HEK293 (cell line): ENCODE data around the gene SLC35G3.

Source experiments
- CTCF ChIA-PET: fragments of 350-600 bp; formaldehyde crosslinking; extraction: SDS; loops from one replicate; lab custom pipeline; 2021; ENCODE audit warnings: antibody characterized with exemption; lab: Yijun Ruan, JAX
- POLR2A ChIA-PET: fragments of 300-600 bp; formaldehyde crosslinking; extraction: SDS; loops from one replicate; lab custom pipeline; 2020; ENCODE audit warnings: antibody characterized with exemption, inconsistent platforms; lab: Yijun Ruan, JAX
- H3K27ac ChIP-seq: fragments of 200-500 bp; sonication (Bioruptor generic); 2 replicates; pipeline ENCODE4 v1.5.1; 2014; ENCODE audit warnings: low read depth, low read length, control low read depth, inconsistent platforms; ENCODE audit errors: extremely low read depth
- H3K36me3 ChIP-seq, 2 experiments: fragments of 200-500 bp in 1 of 2; sonication (Bioruptor generic) in 1 of 2; 1 replicate in 1 of 2; 2 replicates in 1 of 2; pipeline ENCODE4 v1.5.1; 2014 to 2017; ENCODE audit warnings: inconsistent platforms in 2 of 2, low read length in 2 of 2; ENCODE audit not compliant: control insufficient read depth in 2 of 2, insufficient read depth in 1 of 2
- H3K4me1 ChIP-seq: fragments of 200-500 bp; sonication (Bioruptor generic); 2 replicates; pipeline ENCODE4 v1.5.1; 2014; ENCODE audit warnings: mild to moderate bottlenecking, low read length, inconsistent platforms; ENCODE audit not compliant: control insufficient read depth, insufficient read depth
- H3K4me3 ChIP-seq: 2 replicates; pipeline ENCODE4 v1.5.1; 2011; ENCODE audit warnings: low read depth, mild to moderate bottlenecking, control low read depth, low read length, moderate library complexity
- H3K9me3 ChIP-seq: fragments of 200-500 bp; sonication (Bioruptor generic); 2 replicates; pipeline ENCODE4 v1.5.1; 2014; ENCODE audit warnings: low read depth, low read length, inconsistent platforms; ENCODE audit not compliant: control insufficient read depth, insufficient read depth
- GFI1B ChIP-seq: fragments of 450-650 bp; formaldehyde crosslinking; IDR thresholded peaks from 2 replicates; pipeline ENCODE4 v1.5.1; 2016; ENCODE audit warnings: missing biosample characterization, missing genetic modification characterization
- GLIS1 ChIP-seq: fragments of 450-650 bp; formaldehyde crosslinking; IDR thresholded peaks from 2 replicates; pipeline ENCODE4 v1.5.1; 2016; ENCODE audit warnings: missing biosample characterization, missing genetic modification characterization
- HOXD13 ChIP-seq: sonication (generic); formaldehyde crosslinking; IDR thresholded peaks from 2 replicates; pipeline ENCODE4 v1.8.0; 2022; ENCODE audit warnings: missing genetic modification reagents, borderline replicate concordance
- ZNF121 ChIP-seq: fragments of 450-650 bp; formaldehyde crosslinking; IDR thresholded peaks from 2 replicates; pipeline ENCODE4 v1.5.1; 2016; ENCODE audit warnings: missing biosample characterization, missing genetic modification characterization
- ZNF155 ChIP-seq: fragments of 450-650 bp; formaldehyde crosslinking; IDR thresholded peaks from 2 replicates; pipeline ENCODE4 v1.5.1; 2016; ENCODE audit warnings: missing biosample characterization, missing genetic modification characterization
- ZNF157 ChIP-seq: fragments of 450-650 bp; formaldehyde crosslinking; IDR thresholded peaks from 2 replicates; pipeline ENCODE4 v1.5.1; 2016; ENCODE audit warnings: missing biosample characterization, missing genetic modification characterization
- ZNF350 ChIP-seq: fragments of 450-650 bp; formaldehyde crosslinking; IDR thresholded peaks from 2 replicates; pipeline ENCODE4 v1.5.0; 2017; ENCODE audit warnings: missing biosample characterization, mild to moderate bottlenecking, missing genetic modification characterization
- ZNF501 ChIP-seq: fragments of 450-650 bp; formaldehyde crosslinking; IDR thresholded peaks from 2 replicates; pipeline ENCODE4 v1.5.1; 2016; ENCODE audit warnings: missing biosample characterization, missing genetic modification characterization
- ZNF510 ChIP-seq: fragments of 450-650 bp; formaldehyde crosslinking; IDR thresholded peaks from 2 replicates; pipeline ENCODE4 v1.5.1; 2018; ENCODE audit warnings: mild to moderate bottlenecking, missing genetic modification characterization, missing biosample characterization; ENCODE audit not compliant: insufficient replicate concordance
- ZNF544 ChIP-seq: fragments of 450-650 bp; formaldehyde crosslinking; IDR thresholded peaks from 2 replicates; pipeline ENCODE4 v1.5.0; 2017; ENCODE audit warnings: missing biosample characterization, missing genetic modification characterization
- ZNF558 ChIP-seq: fragments of 450-650 bp; formaldehyde crosslinking; IDR thresholded peaks from 2 replicates; pipeline ENCODE4 v1.5.1; 2016; ENCODE audit warnings: missing biosample characterization, missing genetic modification characterization
- ZNF560 ChIP-seq: fragments of 450-650 bp; formaldehyde crosslinking; IDR thresholded peaks from 2 replicates; pipeline ENCODE4 v1.5.1; 2017; ENCODE audit warnings: missing biosample characterization, missing genetic modification characterization, borderline replicate concordance
- ZNF707 ChIP-seq: fragments of 450-650 bp; formaldehyde crosslinking; IDR thresholded peaks from 2 replicates; pipeline ENCODE4 v1.5.1; 2016; ENCODE audit warnings: missing biosample characterization, missing genetic modification characterization
- ZSCAN30 ChIP-seq: fragments of 450-650 bp; IDR thresholded peaks from 2 replicates; pipeline ENCODE4 v1.5.1; 2018; ENCODE audit warnings: missing biosample characterization, mild to moderate bottlenecking, missing genetic modification characterization, moderate library complexity
- TF ChIP-seq, protein P1 (sequence below): fragments of 450-650 bp; formaldehyde crosslinking; optimal IDR thresholded peaks from 2 replicates; pipeline ENCODE3; 2016; ENCODE audit warnings: missing biosample characterization, mild to moderate bottlenecking, missing genetic modification characterization
- TF ChIP-seq, protein P2 (sequence below): fragments of 450-650 bp; formaldehyde crosslinking; IDR thresholded peaks from 2 replicates; pipeline ENCODE4 v1.5.1; 2016; ENCODE audit warnings: missing biosample characterization, missing genetic modification characterization
- TF ChIP-seq, protein P3 (sequence below): fragments of 450-650 bp; formaldehyde crosslinking; IDR thresholded peaks from 2 replicates; pipeline ENCODE4 v1.5.1; 2017; ENCODE audit warnings: missing biosample characterization, missing genetic modification characterization
- TF ChIP-seq, protein P4 (sequence below): fragments of 450-650 bp; formaldehyde crosslinking; IDR thresholded peaks from 2 replicates; pipeline ENCODE4 v1.5.1; 2016; ENCODE audit warnings: missing biosample characterization, missing genetic modification characterization
- TF ChIP-seq, protein P5 (sequence below): fragments of 450-650 bp; formaldehyde crosslinking; IDR thresholded peaks from 2 replicates; pipeline ENCODE4 v1.5.1; 2017; ENCODE audit warnings: missing biosample characterization, mild to moderate bottlenecking, missing genetic modification characterization, moderate library complexity
- TF ChIP-seq, protein P6 (sequence below): fragments of 450-650 bp; formaldehyde crosslinking; IDR thresholded peaks from 2 replicates; pipeline ENCODE4 v1.5.1; 2016; ENCODE audit warnings: missing biosample characterization, missing genetic modification characterization, borderline replicate concordance

The SLC35G3 gene

DNA sequence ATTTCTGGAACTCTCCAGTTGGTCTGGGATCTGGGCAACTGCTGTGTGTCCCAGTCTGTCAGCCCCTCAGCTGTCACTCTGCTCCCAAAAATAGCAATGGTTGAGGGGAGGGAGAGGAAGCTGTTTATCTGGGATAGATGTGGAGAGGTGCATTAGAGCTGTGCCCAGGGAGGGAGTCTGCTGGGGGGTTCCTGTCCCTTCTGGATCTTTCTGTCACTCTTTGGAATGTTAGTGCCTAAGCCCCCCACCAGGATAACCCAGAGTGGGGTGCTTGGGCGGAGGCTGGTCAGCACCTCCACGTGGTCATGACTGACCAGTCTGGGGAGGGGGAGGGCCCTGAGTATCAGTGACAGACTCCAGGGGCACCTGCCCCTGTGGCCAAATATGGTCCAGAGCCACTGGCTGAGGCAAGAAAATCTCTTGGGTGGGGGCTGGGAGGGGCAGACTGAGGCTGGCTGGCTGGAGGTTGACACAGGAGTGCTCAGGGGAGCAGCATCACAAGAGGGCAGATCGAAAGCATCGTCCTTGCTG, 46.8 kb downstream of the SLC35G3 start, which contains the start of gene UNC45B:
UNC45B (plus strand) TSS at position 443 of the 531 bp plus-strand sequence. CDS start 447 bp downstream, outside the sequence.
- ChIA-PET POLR2A (no interaction called here), CTCF (no interaction called here)
- TF ChIP-seq HOXD13 (CRISPR knock-in tag) (no peak), ZNF707 (tag by site-specific recombination) (no peak), ZNF544 (tag by site-specific recombination) (no peak)
- TF ChIP-seq, protein P1, sequence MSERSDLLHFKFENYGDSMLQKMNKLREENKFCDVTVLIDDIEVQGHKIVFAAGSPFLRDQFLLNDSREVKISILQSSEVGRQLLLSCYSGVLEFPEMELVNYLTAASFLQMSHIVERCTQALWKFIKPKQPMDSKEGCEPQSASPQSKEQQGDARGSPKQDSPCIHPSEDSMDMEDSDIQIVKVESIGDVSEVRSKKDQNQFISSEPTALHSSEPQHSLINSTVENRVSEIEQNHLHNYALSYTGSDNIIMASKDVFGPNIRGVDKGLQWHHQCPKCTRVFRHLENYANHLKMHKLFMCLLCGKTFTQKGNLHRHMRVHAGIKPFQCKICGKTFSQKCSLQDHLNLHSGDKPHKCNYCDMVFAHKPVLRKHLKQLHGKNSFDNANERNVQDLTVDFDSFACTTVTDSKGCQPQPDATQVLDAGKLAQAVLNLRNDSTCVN (tag by site-specific recombination) = no peak
- H3K36me3 ChIP-seq = no peaks in the 10 kb centered on the region
- no peak within 1 kb of the TSS for H3K4me3 ChIP-seq
- no peaks in the 10 kb centered on the region for H3K9me3 ChIP-seq
- no peak within 1 kb of the TSS for H3K27ac ChIP-seq
- no peaks in the 10 kb centered on the region for H3K4me1 ChIP-seq

DNA sequence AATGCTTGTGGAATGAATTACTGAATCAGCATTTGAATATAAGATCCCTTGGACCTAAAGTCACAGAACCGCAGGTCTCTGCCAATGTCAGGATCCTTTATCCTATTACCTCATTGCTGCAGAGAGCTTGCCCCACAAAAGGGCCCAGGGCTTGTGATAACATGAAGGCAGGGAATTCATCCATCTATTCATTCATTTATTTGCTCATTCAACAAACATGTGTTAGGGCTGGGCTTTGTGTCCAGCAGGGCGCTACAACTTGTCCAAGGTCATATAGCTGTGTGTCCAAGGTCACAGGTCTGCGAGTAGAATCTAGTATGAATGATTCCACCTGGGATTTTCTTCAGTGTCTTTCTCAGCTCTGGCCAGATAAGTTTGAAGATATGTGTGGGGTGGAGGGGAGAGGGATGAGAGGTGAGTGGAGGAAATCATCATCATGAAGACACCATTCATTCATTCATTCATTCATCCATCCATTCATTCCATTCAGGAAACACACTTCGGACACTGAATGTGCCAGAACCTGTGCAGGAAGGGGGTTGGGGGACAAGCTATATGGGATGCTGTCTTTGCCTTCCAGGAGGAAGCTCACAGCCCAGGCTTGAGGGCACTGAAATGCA, 47.9 kb downstream of the SLC35G3 start:
- Histone ChIP-seq H3K4me3 (no peak overlapping the region), H3K36me3 (no peaks in the 10 kb centered on the region), H3K9me3 (no peaks in the 10 kb centered on the region), H3K4me1 (no peaks in the 10 kb centered on the region), H3K27ac (no peak overlapping the region)
- POLR2A ChIA-PET = no interaction called here
- TF ChIP-seq ZNF560 (tag by site-specific recombination) (no peak), HOXD13 (CRISPR knock-in tag) (no peak), GLIS1 (tag by site-specific recombination) (no peak), ZNF155 (tag by site-specific recombination) (no peak), ZNF510 (tag by site-specific recombination) (no peak), ZSCAN30 (no peak), ZNF558 (tag by site-specific recombination) (no peak), ZNF350 (no peak), ZNF157 (tag by site-specific recombination) (no peak), GFI1B (tag by site-specific recombination) (no peak), ZNF121 (tag by site-specific recombination) (no peak), ZNF501 (tag by site-specific recombination) (no peak)
- TF ChIP-seq, protein P2, sequence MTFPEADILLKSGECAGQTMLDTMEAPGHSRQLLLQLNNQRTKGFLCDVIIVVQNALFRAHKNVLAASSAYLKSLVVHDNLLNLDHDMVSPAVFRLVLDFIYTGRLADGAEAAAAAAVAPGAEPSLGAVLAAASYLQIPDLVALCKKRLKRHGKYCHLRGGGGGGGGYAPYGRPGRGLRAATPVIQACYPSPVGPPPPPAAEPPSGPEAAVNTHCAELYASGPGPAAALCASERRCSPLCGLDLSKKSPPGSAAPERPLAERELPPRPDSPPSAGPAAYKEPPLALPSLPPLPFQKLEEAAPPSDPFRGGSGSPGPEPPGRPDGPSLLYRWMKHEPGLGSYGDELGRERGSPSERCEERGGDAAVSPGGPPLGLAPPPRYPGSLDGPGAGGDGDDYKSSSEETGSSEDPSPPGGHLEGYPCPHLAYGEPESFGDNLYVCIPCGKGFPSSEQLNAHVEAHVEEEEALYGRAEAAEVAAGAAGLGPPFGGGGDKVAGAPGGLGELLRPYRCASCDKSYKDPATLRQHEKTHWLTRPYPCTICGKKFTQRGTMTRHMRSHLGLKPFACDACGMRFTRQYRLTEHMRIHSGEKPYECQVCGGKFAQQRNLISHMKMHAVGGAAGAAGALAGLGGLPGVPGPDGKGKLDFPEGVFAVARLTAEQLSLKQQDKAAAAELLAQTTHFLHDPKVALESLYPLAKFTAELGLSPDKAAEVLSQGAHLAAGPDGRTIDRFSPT (tag by site-specific recombination) = no peak
- TF ChIP-seq, protein P3, sequence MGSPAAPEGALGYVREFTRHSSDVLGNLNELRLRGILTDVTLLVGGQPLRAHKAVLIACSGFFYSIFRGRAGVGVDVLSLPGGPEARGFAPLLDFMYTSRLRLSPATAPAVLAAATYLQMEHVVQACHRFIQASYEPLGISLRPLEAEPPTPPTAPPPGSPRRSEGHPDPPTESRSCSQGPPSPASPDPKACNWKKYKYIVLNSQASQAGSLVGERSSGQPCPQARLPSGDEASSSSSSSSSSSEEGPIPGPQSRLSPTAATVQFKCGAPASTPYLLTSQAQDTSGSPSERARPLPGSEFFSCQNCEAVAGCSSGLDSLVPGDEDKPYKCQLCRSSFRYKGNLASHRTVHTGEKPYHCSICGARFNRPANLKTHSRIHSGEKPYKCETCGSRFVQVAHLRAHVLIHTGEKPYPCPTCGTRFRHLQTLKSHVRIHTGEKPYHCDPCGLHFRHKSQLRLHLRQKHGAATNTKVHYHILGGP (tag by site-specific recombination) = no peak
- TF ChIP-seq, protein P4, sequence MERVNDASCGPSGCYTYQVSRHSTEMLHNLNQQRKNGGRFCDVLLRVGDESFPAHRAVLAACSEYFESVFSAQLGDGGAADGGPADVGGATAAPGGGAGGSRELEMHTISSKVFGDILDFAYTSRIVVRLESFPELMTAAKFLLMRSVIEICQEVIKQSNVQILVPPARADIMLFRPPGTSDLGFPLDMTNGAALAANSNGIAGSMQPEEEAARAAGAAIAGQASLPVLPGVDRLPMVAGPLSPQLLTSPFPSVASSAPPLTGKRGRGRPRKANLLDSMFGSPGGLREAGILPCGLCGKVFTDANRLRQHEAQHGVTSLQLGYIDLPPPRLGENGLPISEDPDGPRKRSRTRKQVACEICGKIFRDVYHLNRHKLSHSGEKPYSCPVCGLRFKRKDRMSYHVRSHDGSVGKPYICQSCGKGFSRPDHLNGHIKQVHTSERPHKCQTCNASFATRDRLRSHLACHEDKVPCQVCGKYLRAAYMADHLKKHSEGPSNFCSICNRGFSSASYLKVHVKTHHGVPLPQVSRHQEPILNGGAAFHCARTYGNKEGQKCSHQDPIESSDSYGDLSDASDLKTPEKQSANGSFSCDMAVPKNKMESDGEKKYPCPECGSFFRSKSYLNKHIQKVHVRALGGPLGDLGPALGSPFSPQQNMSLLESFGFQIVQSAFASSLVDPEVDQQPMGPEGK (tag by site-specific recombination) = no peak
- TF ChIP-seq, protein P5, sequence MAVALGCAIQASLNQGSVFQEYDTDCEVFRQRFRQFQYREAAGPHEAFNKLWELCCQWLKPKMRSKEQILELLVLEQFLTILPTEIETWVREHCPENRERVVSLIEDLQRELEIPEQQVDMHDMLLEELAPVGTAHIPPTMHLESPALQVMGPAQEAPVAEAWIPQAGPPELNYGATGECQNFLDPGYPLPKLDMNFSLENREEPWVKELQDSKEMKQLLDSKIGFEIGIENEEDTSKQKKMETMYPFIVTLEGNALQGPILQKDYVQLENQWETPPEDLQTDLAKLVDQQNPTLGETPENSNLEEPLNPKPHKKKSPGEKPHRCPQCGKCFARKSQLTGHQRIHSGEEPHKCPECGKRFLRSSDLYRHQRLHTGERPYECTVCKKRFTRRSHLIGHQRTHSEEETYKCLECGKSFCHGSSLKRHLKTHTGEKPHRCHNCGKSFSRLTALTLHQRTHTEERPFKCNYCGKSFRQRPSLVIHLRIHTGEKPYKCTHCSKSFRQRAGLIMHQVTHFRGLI (tag by site-specific recombination) = no peak
- TF ChIP-seq, protein P6, sequence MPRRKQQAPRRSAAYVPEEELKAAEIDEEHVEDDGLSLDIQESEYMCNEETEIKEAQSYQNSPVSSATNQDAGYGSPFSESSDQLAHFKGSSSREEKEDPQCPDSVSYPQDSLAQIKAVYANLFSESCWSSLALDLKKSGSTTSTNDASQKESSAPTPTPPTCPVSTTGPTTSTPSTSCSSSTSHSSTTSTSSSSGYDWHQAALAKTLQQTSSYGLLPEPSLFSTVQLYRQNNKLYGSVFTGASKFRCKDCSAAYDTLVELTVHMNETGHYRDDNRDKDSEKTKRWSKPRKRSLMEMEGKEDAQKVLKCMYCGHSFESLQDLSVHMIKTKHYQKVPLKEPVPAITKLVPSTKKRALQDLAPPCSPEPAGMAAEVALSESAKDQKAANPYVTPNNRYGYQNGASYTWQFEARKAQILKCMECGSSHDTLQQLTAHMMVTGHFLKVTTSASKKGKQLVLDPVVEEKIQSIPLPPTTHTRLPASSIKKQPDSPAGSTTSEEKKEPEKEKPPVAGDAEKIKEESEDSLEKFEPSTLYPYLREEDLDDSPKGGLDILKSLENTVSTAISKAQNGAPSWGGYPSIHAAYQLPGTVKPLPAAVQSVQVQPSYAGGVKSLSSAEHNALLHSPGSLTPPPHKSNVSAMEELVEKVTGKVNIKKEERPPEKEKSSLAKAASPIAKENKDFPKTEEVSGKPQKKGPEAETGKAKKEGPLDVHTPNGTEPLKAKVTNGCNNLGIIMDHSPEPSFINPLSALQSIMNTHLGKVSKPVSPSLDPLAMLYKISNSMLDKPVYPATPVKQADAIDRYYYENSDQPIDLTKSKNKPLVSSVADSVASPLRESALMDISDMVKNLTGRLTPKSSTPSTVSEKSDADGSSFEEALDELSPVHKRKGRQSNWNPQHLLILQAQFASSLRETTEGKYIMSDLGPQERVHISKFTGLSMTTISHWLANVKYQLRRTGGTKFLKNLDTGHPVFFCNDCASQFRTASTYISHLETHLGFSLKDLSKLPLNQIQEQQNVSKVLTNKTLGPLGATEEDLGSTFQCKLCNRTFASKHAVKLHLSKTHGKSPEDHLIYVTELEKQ (tag by site-specific recombination) = no peak
- CTCF ChIA-PET = interaction anchor here (0.5 to 1.4 kb wide), 3 partner anchors 387 to 521 kb away, joined by 3 to 4 read pairs (median 3); no protein-coding TSS in a partner anchor
